Naive thymus-derived CD4-positive, alpha-beta T cell (primary cell): ENCODE data around the gene DSG4. TPM values are rescaled to one million over a fixed set of nuclear protein-coding genes. Genes with fewer than 3 reads are reported as not detected.

Source experiments
- ATAC-seq: fragments of 150-1000 bp; cut with Tn5 transposase; 2 replicates; pipeline ENCODE4 v1.10.0; 2021; ENCODE audit warnings: mild to moderate bottlenecking, moderate library complexity
- CTCF ChIA-PET: fragments of 350-600 bp; sonication (Branson Sonifier 250); formaldehyde crosslinking; loops from one replicate; lab custom pipeline; 2021; ENCODE audit warnings: antibody characterized with exemption; lab: Charles Lee
- POLR2A ChIA-PET: fragments of 350-600 bp; sonication (Branson Sonifier 250); formaldehyde crosslinking; loops from one replicate; lab custom pipeline; 2021; ENCODE audit warnings: antibody characterized with exemption, inconsistent platforms; lab: Charles Lee
- DNase-seq, 9 donors: peaks; one replicate each; pipeline versions ENCODE4 v3.0.0 to v3.0.0-alpha.2; 2020 to 2022; ENCODE audit warnings: mixed read lengths in 1 of 9
- H3K27ac ChIP-seq: one replicate; pipeline ENCODE4 v1.7.0; 2013; ENCODE audit warnings: mild to moderate bottlenecking, low read depth, low read length, moderate library complexity
- H3K27me3 ChIP-seq, 2 donors: one replicate each; pipeline ENCODE4 v1.7.0; 2013; ENCODE audit warnings: low read length in 2 of 2, mild to moderate bottlenecking in 2 of 2, moderate library complexity in 2 of 2; ENCODE audit not compliant: control insufficient read depth in 2 of 2, insufficient read depth in 2 of 2
- H3K36me3 ChIP-seq, 3 experiments: 1 replicate in 2 of 3; 2 replicates in 1 of 3; pipeline ENCODE4 v1.7.0; 2013; ENCODE audit warnings: low read length in 3 of 3, mild to moderate bottlenecking in 3 of 3, moderate library complexity in 1 of 3; ENCODE audit not compliant: insufficient read depth in 3 of 3, control insufficient read depth in 2 of 3
- H3K4me1 ChIP-seq, 2 donors: one replicate each; pipeline ENCODE4 v1.7.0; 2013; ENCODE audit warnings: low read length in 2 of 2, mild to moderate bottlenecking in 2 of 2, moderate library complexity in 1 of 2; ENCODE audit not compliant: control insufficient read depth in 2 of 2, insufficient read depth in 2 of 2
- H3K4me3 ChIP-seq: 2 replicates; pipeline ENCODE4 v1.7.0; 2013; ENCODE audit warnings: mild to moderate bottlenecking, low read length
- H3K9me3 ChIP-seq, 3 experiments: 1 replicate in 2 of 3; 2 replicates in 1 of 3; pipeline ENCODE4 v1.7.0; 2013; ENCODE audit warnings: low read length in 3 of 3; ENCODE audit not compliant: control insufficient read depth in 2 of 3
- H3K27ac Mint-ChIP-seq, 9 donors: one replicate each; pipeline ENCODE4 v1.8.0; 2020 to 2022; ENCODE audit warnings: mixed read lengths in 9 of 9, mild to moderate bottlenecking in 8 of 9, moderate library complexity in 5 of 9, inconsistent platforms in 2 of 9
- H3K27me3 Mint-ChIP-seq, 5 donors: one replicate each; pipeline ENCODE4 v1.8.0; 2021 to 2022; ENCODE audit warnings: mixed read lengths in 5 of 5, mild to moderate bottlenecking in 1 of 5
- H3K36me3 Mint-ChIP-seq, 5 donors: one replicate each; pipeline ENCODE4 v1.8.0; 2020 to 2022; ENCODE audit warnings: mixed read lengths in 5 of 5, mild to moderate bottlenecking in 3 of 5, inconsistent platforms in 1 of 5
- H3K4me1 Mint-ChIP-seq, 7 donors: one replicate each; pipeline ENCODE4 v1.8.0; 2020 to 2022; ENCODE audit warnings: mixed read lengths in 7 of 7, mild to moderate bottlenecking in 3 of 7, inconsistent platforms in 1 of 7
- H3K4me3 Mint-ChIP-seq, 10 donors: one replicate each; pipeline ENCODE4 v1.8.0; 2020 to 2022; ENCODE audit warnings: mild to moderate bottlenecking in 10 of 10, mixed read lengths in 10 of 10, moderate library complexity in 6 of 10, inconsistent platforms in 2 of 10
- H3K9me3 Mint-ChIP-seq, 11 donors: one replicate each; pipeline ENCODE4 v1.8.0; 2020 to 2022; ENCODE audit warnings: mixed read lengths in 11 of 11, mild to moderate bottlenecking in 4 of 11, inconsistent platforms in 1 of 11, moderate library complexity in 1 of 11
- intact Hi-C, 2 donors: fragments of 100-400 bp; cut with micrococcal nuclease; formaldehyde crosslinking; loops; one replicate each; pipeline ENCODE4 v1.15.1; 2023
- polyA plus RNA-seq, 2 donors: library from polyadenylated mRNA; unstranded; fragments of 300-500 nt; fragmentation: Illumina TruSeq; gene quantifications; one replicate each; pipeline ENCODE4 v1.2.3, GENCODE V29; 2021
- total RNA-seq, 6 experiments: library from RNA in 5 of 6; stranded (reverse) in 5 of 6; gene quantifications; 1 replicate in 5 of 6; 2 replicates in 1 of 6; pipeline ENCODE4 v1.2.3 and lab custom pipeline; 2021 to 2026

The DSG4 gene
- total and polyA plus RNA-seq, 7 experiments from 2014 or later: not detected

- peaks cover 0 to 5% (median 0%) of the 10 kb centered on the region in 5 donors for H3K27me3 Mint-ChIP-seq
- no peak overlapping the region for H3K4me3 Mint-ChIP-seq
- DNase-seq (no peak), ATAC-seq (no peak)
- Histone ChIP-seq H3K27me3 (no peaks in the 10 kb centered on the region), H3K9me3 (no peaks in the 10 kb centered on the region), H3K4me1 (no peaks in the 10 kb centered on the region), H3K36me3 (no peaks in the 10 kb centered on the region), H3K27ac (no peak overlapping the region), H3K4me3 (no peak overlapping the region)
- peaks cover 0 to 6% (median 2%) of the 10 kb centered on the region in 11 donors for H3K9me3 Mint-ChIP-seq
- POLR2A ChIA-PET: no interaction called here
- CTCF ChIA-PET: no interaction called here
- no peaks in the 10 kb centered on the region for H3K4me1 Mint-ChIP-seq
- no peaks in the 10 kb centered on the region for H3K36me3 Mint-ChIP-seq
- H3K27ac Mint-ChIP-seq: no peak overlapping the region
- intact Hi-C loops: no loop called here
Measured at GRCh38 chr18:31420524-31420923, 43.9 kb downstream of the DSG4 start.

DNA sequence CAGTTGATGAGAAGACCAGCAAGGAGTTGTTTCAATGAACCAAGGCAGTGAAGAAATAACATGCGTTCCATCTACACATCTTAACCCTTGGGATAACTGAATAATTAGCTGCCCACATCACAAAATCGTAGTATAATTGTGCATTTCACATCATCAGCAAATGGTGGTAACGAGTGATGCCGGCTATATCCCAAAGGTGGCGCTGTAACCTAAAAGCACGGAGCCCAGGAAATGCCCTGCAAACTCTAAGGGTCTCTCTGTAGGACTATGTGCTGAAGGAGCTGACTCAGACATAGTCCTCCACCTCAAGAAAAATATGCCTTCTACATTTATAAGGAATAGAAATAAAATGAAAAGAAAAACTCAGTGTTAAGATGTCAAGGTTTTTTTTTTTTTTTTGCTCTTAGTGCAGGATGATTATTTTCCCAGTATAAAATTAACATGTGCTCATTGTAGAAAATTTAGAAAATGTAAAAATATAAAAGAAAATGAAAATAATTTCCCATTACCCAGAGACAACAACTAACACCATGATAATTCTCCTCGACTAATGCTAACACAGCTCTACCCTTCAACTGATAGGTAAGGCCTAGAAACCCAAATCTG is 47.9 kb downstream of the DSG4 start:
- no peak overlapping the region for H3K4me3 ChIP-seq
- H3K9me3 Mint-ChIP-seq: peaks cover 0 to 6% (median 0%) of the 10 kb centered on the region in 11 donors
- no peaks in the 10 kb centered on the region for H3K36me3 ChIP-seq
- H3K27me3 Mint-ChIP-seq: peaks cover 0 to 5% (median 0%) of the 10 kb centered on the region in 5 donors
- H3K27ac Mint-ChIP-seq: no peak overlapping the region
- no peak overlapping the region for H3K4me3 Mint-ChIP-seq
- no peaks in the 10 kb centered on the region for H3K9me3 ChIP-seq
- ATAC-seq: no peak
- no peaks in the 10 kb centered on the region for H3K27me3 ChIP-seq
- no peaks in the 10 kb centered on the region for H3K4me1 ChIP-seq
- intact Hi-C loops: no loop called here
- no peaks in the 10 kb centered on the region for H3K36me3 Mint-ChIP-seq
- H3K27ac ChIP-seq: no peak overlapping the region
- no peaks in the 10 kb centered on the region for H3K4me1 Mint-ChIP-seq
- no peak for DNase-seq
- POLR2A ChIA-PET: no interaction called here
- CTCF ChIA-PET: no interaction called here

- H3K9me3 Mint-ChIP-seq: peaks cover 0 to 6% (median 0%) of the 10 kb centered on the region in 11 donors
- no peak overlapping the region for H3K27ac ChIP-seq
- H3K27me3 ChIP-seq: no peaks in the 10 kb centered on the region
- no peak overlapping the region for H3K4me3 Mint-ChIP-seq
- ATAC-seq (no peak), DNase-seq (no peak)
- H3K4me1 ChIP-seq: no peaks in the 10 kb centered on the region
- CTCF ChIA-PET: no interaction called here
- H3K4me3 ChIP-seq: no peak overlapping the region
- H3K36me3 Mint-ChIP-seq: no peaks in the 10 kb centered on the region
- no peaks in the 10 kb centered on the region for H3K4me1 Mint-ChIP-seq
- no peaks in the 10 kb centered on the region for H3K36me3 ChIP-seq
- no peaks in the 10 kb centered on the region for H3K9me3 ChIP-seq
- H3K27ac Mint-ChIP-seq: no peak overlapping the region
- POLR2A ChIA-PET: no interaction called here
- intact Hi-C loops: no loop called here
- H3K27me3 Mint-ChIP-seq: peaks cover 0 to 5% (median 0%) of the 10 kb centered on the region in 5 donors
Measured at GRCh38 chr18:31426021-31426420, 49.4 kb downstream of the DSG4 start.

GRCh38 chr18:31426871-31427406 is 50.4 kb downstream of the DSG4 start:
- Histone ChIP-seq H3K27me3 (no peaks in the 10 kb centered on the region), H3K27ac (no peak overlapping the region), H3K4me1 (no peaks in the 10 kb centered on the region), H3K36me3 (no peaks in the 10 kb centered on the region), H3K9me3 (no peaks in the 10 kb centered on the region), H3K4me3 (no peak overlapping the region)
- DNase-seq (no peak), ATAC-seq (no peak)
- Mint-ChIP-seq H3K27ac (no peak overlapping the region), H3K36me3 (no peaks in the 10 kb centered on the region), H3K4me3 (no peak overlapping the region), H3K9me3 (peaks cover 0 to 6% (median 2%) of the 10 kb centered on the region in 11 donors), H3K27me3 (peaks cover 0 to 5% (median 0%) of the 10 kb centered on the region in 5 donors), H3K4me1 (no peaks in the 10 kb centered on the region)
- CTCF ChIA-PET: no interaction called here
- POLR2A ChIA-PET: no interaction called here
- intact Hi-C loops: no loop called here

DNA sequence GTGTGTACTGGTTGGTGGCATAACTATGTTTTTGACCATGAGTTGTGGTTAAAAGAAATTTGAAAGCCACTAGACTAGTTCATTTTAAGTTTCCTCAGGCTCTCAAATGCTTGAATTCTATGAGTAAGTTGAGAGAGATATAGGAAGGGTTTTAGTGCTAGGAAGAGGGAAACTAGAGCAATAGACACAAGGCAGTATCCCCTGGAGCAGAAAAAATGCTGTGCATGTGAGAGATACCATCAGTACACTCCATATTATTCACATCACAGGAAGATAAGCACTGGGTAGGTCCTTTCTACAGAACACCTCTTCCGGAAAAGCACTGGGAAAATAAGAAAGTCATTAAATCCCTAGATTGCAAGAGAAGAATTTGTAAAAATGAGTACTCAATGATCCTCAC is 51.6 kb downstream of the DSG4 start:
- H3K4me3 Mint-ChIP-seq: no peak overlapping the region
- H3K27me3 ChIP-seq: no peaks in the 10 kb centered on the region
- H3K27me3 Mint-ChIP-seq: peaks cover 0 to 5% (median 0%) of the 10 kb centered on the region in 5 donors
- ChIA-PET CTCF (no interaction called here), POLR2A (no interaction called here)
- H3K4me1 Mint-ChIP-seq: no peaks in the 10 kb centered on the region
- H3K36me3 Mint-ChIP-seq: no peaks in the 10 kb centered on the region
- intact Hi-C loops: no loop called here
- H3K4me1 ChIP-seq: no peaks in the 10 kb centered on the region
- no peak overlapping the region for H3K4me3 ChIP-seq
- no peak overlapping the region for H3K27ac Mint-ChIP-seq
- DNase-seq (no peak), ATAC-seq (no peak)
- no peak overlapping the region for H3K27ac ChIP-seq
- H3K36me3 ChIP-seq: no peaks in the 10 kb centered on the region
- no peaks in the 10 kb centered on the region for H3K9me3 ChIP-seq
- H3K9me3 Mint-ChIP-seq: peaks cover 0 to 18% (median 4%) of the 10 kb centered on the region in 11 donors

DNA sequence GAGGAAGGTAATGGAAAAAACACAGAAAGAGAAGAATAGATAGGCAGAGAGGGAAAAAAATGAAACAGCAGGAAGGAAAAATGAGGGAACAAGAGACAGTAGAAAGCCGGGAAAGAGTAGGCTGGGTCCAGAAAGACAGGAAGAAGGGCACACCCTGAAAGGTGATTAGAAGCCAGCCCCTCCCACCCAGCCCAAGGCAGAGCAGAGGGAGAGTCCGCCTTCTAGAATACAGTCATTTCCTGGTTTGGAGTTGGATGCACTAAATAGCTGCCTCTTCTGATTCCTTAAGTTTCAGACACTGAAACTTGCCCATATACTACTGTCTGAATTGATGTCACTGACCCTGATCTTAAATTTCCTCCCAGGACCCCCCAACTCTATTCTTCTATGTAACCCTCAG is 53.0 kb downstream of the DSG4 start:
- DNase-seq: no peak
- H3K36me3 Mint-ChIP-seq: no peaks in the 10 kb centered on the region
- H3K9me3 Mint-ChIP-seq: peaks cover 0 to 18% (median 3%) of the 10 kb centered on the region in 11 donors
- H3K27ac ChIP-seq: no peak overlapping the region
- intact Hi-C loops: no loop called here
- ATAC-seq: no peak
- no peaks in the 10 kb centered on the region for H3K4me1 ChIP-seq
- ChIA-PET POLR2A (no interaction called here), CTCF (no interaction called here)
- H3K27ac Mint-ChIP-seq: no peak overlapping the region
- H3K27me3 Mint-ChIP-seq: no peaks in the 10 kb centered on the region
- H3K4me3 ChIP-seq: no peak overlapping the region
- H3K27me3 ChIP-seq: no peaks in the 10 kb centered on the region
- H3K9me3 ChIP-seq: no peaks in the 10 kb centered on the region
- H3K4me1 Mint-ChIP-seq: no peaks in the 10 kb centered on the region
- H3K36me3 ChIP-seq: no peaks in the 10 kb centered on the region
- no peak overlapping the region for H3K4me3 Mint-ChIP-seq

- H3K27ac Mint-ChIP-seq: no peak overlapping the region
Measured at GRCh38 chr18:31430072-31430471, 53.5 kb downstream of the DSG4 start.

More at GRCh38 chr18:31430072-31430471, 53.5 kb downstream of the DSG4 start:
- Mint-ChIP-seq H3K36me3 (no peaks in the 10 kb centered on the region), H3K9me3 (peaks cover 0 to 18% (median 4%) of the 10 kb centered on the region in 11 donors), H3K4me3 (no peak overlapping the region), H3K27me3 (no peaks in the 10 kb centered on the region), H3K4me1 (no peaks in the 10 kb centered on the region)
- DNase-seq (no peak), ATAC-seq (no peak)
- no peaks in the 10 kb centered on the region for H3K9me3 ChIP-seq
- H3K36me3 ChIP-seq: no peaks in the 10 kb centered on the region
- CTCF ChIA-PET: no interaction called here
- H3K27ac ChIP-seq: no peak overlapping the region
- H3K27me3 ChIP-seq: no peaks in the 10 kb centered on the region
- H3K4me3 ChIP-seq: no peak overlapping the region
- intact Hi-C loops: no loop called here
- POLR2A ChIA-PET: no interaction called here
- H3K4me1 ChIP-seq: no peaks in the 10 kb centered on the region
